IPS-18a (cell line): Measurements from ENCODE around the gene MEX3B.

ENCODE experiments used
- H3K27ac ChIP-seq: one replicate; pipeline ENCODE4 v1.5.1; 2013; ENCODE audit warnings: low read length
- H3K27me3 ChIP-seq: one replicate; pipeline ENCODE4 v1.6.1; 2013; ENCODE audit warnings: mild to moderate bottlenecking, low read length; ENCODE audit not compliant: control insufficient read depth, insufficient read depth
- H3K36me3 ChIP-seq: one replicate; pipeline ENCODE4 v1.6.1; 2013; ENCODE audit warnings: low read depth, low read length; ENCODE audit not compliant: control insufficient read depth
- H3K4me1 ChIP-seq: one replicate; pipeline ENCODE4 v1.6.1; 2013; ENCODE audit warnings: low read depth, low read length; ENCODE audit not compliant: control insufficient read depth
- H3K4me3 ChIP-seq: one replicate; pipeline ENCODE4 v1.5.1; 2013; ENCODE audit warnings: low read length
- H3K9ac ChIP-seq: one replicate; pipeline ENCODE4 v1.6.1; 2013; ENCODE audit warnings: mild to moderate bottlenecking, low read length, moderate library complexity
- H3K9me3 ChIP-seq: one replicate; pipeline ENCODE4 v1.6.1; 2013; ENCODE audit warnings: low read depth, low read length; ENCODE audit not compliant: control insufficient read depth

The MEX3B gene

DNA sequence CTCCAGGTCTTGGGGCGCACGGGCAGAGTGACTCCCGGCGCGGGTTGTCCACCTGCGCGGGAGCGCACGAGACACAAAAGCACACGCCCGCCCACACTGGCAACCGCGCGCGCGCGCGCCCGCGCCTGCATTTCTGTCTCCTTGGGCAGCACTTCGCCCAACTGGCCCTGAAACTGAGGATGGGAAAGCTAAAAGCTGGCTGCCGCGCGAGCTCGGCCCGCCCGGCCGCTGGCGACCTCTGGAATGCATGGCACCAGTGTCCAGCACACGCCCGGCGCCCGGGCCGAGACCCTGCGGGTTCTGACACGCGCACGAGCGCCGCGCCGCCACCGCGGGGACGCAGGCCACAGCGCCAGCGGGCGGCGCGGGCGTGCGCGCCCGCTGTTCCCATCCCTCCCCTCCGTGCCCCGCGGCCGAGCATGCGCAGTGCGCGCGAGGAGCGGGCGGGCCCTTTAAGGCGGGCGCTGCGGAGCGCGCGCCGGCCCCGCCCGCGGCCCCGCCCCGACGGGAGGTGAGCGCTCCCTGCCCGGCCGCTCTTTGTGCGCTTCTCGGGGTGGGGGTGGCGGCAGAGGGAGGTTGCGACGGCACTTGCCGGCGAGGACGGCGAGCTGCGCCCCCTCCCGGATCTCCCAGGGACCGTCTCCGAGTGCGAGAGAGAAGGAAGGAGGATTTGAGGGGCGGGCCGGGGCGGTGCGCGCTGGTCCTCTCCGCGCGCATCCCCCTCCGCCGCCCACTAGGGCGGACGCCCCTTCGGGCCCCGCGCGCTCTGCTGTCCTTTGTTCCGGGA lies 1.0 kb upstream of the MEX3B start:
- Histone ChIP-seq H3K4me3 (peak overlapping the region; percentile 74), H3K9ac (peak overlapping the region; percentile 89), H3K36me3 (peaks cover 6% of the 10 kb centered on the region), H3K27me3 (peaks cover 34% of the 10 kb centered on the region), H3K27ac (peak overlapping the region; percentile 76), H3K4me1 (peaks cover 10% of the 10 kb centered on the region), H3K9me3 (no peaks in the 10 kb centered on the region)

DNA sequence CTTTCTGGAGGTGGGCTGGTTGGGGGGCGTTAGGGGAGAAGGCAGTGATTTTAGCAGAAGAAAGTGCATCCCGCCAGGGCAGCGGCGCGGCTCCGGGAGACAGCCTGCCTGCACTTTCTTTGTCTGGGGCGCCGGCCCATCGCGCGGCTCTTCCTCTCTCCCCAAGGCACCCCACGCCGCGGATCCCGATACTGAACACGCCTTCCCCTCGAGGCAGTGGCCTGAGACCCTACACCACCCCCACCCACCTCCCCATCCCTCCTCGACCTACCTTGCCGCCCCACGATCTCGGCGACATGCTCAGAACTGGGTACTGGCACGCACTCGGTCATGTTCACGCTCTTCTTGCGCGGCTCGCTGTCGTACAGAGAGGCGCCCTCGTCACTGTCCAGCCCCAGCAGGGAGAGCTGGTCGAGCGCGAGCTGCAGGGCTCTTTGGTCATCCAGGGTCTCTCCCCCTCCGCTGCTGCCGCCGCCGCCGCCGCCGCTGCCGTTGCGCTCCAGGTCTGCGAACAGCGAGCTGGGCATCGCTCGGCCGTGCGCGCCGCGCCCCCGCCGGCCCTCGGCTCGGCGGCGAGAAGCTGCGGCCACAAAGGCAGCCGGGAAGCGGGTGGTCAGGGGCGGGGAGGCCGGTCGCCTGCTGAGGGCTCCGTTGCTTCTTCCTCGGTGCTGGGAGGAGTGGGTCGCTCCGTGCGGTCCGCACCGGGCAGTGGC lies 483 bp downstream of the MEX3B start:
- H3K4me1 ChIP-seq, result peaks cover 17% of the 10 kb centered on the region
- H3K9ac ChIP-seq, result peak overlapping the region; percentile 76
- H3K27me3 ChIP-seq, result peaks cover 34% of the 10 kb centered on the region
- no peak overlapping the region for H3K27ac ChIP-seq
- H3K9me3 ChIP-seq, result no peaks in the 10 kb centered on the region
- H3K4me3 ChIP-seq, result peak overlapping the region; percentile 94
- peaks cover 6% of the 10 kb centered on the region for H3K36me3 ChIP-seq

GRCh38 chr15:82044373-82045178 lies 1.2 kb downstream of the MEX3B start:
- no peaks in the 10 kb centered on the region for H3K9me3 ChIP-seq
- H3K4me3 ChIP-seq, result peak overlapping the region; percentile 94
- peaks cover 17% of the 10 kb centered on the region for H3K4me1 ChIP-seq
- H3K27me3 ChIP-seq, result peaks cover 34% of the 10 kb centered on the region
- H3K36me3 ChIP-seq, result peaks cover 6% of the 10 kb centered on the region
- H3K27ac ChIP-seq, result no peak overlapping the region
- H3K9ac ChIP-seq, result peak overlapping the region; percentile 76

DNA sequence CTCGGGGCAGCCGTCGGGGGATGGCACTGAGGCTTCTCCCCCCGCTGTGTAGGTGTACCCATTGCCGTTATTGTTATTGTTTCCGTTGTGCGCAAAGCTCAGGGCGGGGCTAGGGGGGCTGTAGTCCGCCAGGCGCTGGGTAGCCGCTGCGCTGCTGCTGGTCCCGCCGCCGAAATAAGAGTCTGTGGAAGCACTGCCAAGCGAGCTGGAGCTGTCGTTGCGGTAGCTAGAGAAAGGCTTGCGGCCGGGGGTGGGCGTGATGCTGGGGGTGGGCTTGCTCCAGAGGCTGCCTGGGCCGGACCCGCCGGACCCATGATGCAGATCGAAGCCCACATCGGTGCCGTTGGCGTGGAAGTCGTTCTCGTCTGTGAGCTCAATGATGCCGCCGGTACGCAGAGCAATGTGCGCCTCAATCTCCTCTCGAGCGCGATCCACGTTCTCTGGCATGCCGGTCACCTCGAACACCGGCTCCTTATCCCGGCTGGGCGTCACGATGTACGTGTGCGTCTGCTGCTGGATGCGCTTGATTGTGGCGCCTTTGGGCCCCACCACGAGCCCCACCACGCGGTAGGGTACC lies 1.9 kb downstream of the MEX3B start:
- H3K9ac ChIP-seq, result peak overlapping the region; percentile 76
- H3K27ac ChIP-seq, result no peak overlapping the region
- H3K4me3 ChIP-seq, result peak overlapping the region; percentile 94
- peaks cover 29% of the 10 kb centered on the region for H3K27me3 ChIP-seq
- H3K9me3 ChIP-seq, result no peaks in the 10 kb centered on the region
- peaks cover 17% of the 10 kb centered on the region for H3K4me1 ChIP-seq
- H3K36me3 ChIP-seq, result peaks cover 6% of the 10 kb centered on the region

- Histone ChIP-seq H3K9me3 (no peaks in the 10 kb centered on the region), H3K27me3 (peaks cover 22% of the 10 kb centered on the region), H3K27ac (no peak overlapping the region), H3K36me3 (peaks cover 6% of the 10 kb centered on the region), H3K4me3 (peak overlapping the region; percentile 94), H3K9ac (no peak overlapping the region), H3K4me1 (peaks cover 13% of the 10 kb centered on the region)
These were observed 2.6 kb downstream of the MEX3B start for GRCh38 chr15:82043130-82043673.

DNA sequence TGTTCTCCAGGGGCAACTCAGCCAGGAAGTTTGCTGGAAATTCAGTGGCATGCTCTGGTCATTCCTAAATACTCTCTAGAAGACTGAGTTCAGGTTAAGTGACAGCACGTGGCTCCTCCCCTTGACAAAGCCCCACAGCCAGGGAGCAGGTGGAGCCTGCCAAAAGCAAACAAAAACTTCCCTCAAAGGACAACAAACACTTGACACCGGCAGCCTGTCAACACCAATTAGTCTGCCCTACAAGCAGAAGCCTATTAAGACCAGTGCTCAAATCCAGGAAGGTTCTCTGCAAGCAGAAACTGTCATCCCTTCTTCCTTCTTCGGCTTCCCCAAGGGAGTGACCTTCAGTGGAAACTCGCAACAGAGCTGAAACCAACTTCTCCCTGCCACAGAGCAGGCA lies 5.0 kb downstream of the MEX3B start:
- Histone ChIP-seq H3K9ac (no peak overlapping the region), H3K36me3 (peaks cover 6% of the 10 kb centered on the region)

DNA sequence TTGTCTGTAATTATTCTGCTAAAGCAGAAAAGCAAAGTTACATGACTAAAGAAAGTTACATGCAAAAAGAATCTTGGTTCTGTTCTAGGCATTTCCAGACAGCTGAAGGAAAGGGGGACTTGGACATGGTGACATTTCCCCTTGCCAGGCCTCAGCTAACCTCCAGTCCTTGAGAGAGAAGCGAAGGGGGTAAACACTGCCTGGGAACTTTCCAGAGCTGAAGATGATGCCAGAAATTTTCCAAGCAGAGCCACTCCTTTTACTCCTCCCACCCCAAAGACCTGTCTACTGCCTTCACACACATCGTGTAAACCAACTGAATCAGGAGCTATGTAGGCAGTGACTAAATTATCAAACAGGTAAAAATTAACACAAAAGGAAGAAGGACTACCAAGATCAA lies 5.4 kb downstream of the MEX3B start:
- Histone ChIP-seq H3K27me3 (peaks cover 18% of the 10 kb centered on the region), H3K4me3 (no peak overlapping the region), H3K4me1 (peaks cover 6% of the 10 kb centered on the region), H3K27ac (no peak overlapping the region), H3K9ac (no peak overlapping the region), H3K36me3 (peaks cover 6% of the 10 kb centered on the region), H3K9me3 (no peaks in the 10 kb centered on the region)

More for the DNA sequence above, 5.0 kb downstream of the MEX3B start:
- Histone ChIP-seq H3K9me3 (no peaks in the 10 kb centered on the region), H3K4me3 (no peak overlapping the region), H3K27ac (no peak overlapping the region), H3K27me3 (peaks cover 18% of the 10 kb centered on the region), H3K4me1 (peaks cover 6% of the 10 kb centered on the region)

DNA sequence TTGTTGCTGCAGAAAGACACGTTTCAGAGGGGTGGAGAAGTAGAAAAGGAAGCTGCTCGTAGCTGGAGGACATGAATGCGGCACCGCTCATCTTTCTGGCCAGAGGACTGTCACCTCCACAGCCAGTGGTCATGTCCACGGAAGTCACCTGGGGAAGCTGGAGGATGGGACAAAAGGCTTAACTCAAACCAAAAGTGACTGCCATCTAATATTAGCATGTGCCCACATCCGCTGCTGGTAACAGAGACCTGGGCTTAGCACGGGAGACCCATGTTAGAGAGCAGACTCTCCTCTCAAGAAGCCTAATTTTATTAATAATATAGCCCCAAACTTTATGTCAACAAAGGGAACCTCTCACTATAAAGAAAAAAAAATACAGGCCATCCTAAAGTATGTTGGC lies 5.9 kb downstream of the MEX3B start:
- Histone ChIP-seq H3K36me3 (peaks cover 6% of the 10 kb centered on the region), H3K9ac (no peak overlapping the region), H3K4me1 (peaks cover 6% of the 10 kb centered on the region), H3K27me3 (peaks cover 18% of the 10 kb centered on the region), H3K4me3 (no peak overlapping the region), H3K9me3 (no peaks in the 10 kb centered on the region), H3K27ac (no peak overlapping the region)

GRCh38 chr15:82036461-82036860 lies 9.4 kb downstream of the MEX3B start:
- Histone ChIP-seq H3K4me3 (no peak overlapping the region), H3K9ac (no peak overlapping the region), H3K36me3 (no peaks in the 10 kb centered on the region), H3K9me3 (no peaks in the 10 kb centered on the region), H3K4me1 (peaks cover 6% of the 10 kb centered on the region), H3K27ac (no peak overlapping the region), H3K27me3 (no peaks in the 10 kb centered on the region)

DNA sequence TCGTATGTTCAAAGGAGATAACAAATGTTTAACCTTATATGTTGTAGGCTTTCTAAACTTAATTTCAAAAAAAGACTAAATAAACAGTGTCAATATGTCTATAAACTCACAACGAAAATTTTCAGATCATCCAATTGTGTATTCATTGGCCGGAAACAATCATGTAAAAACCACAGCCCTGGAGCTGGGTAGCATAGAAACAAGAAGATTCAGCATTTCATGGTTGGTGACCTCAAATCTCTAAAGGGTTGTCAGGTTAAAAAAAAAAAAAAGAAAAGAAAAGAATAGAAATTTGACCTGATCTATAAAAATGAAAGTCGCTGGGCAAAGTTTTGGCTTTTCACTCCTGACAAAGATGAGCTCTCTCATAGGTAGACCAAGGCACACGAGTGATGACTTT lies 13.9 kb downstream of the MEX3B start:
- Histone ChIP-seq H3K9ac (no peak overlapping the region), H3K27me3 (no peaks in the 10 kb centered on the region), H3K9me3 (no peaks in the 10 kb centered on the region), H3K4me1 (no peaks in the 10 kb centered on the region), H3K36me3 (no peaks in the 10 kb centered on the region), H3K4me3 (no peak overlapping the region), H3K27ac (no peak overlapping the region)

DNA sequence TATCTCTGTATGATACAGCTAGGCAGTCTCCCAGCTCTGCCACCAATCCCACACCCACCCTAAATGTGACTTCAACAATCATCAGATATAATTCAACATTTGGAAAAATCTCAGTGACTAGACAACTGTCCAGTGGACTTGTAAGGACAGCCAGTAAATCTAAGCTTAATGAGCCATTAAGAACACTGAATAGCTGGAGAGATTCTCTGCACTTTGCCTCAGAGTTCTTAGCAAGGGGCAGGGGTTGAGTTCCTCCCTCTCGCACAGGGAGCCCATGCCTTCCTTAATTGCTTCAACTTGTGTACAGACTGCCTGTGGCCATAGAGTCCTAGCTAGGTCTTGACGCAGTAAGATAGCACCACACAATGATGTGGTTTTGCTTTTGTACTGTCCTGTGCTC lies 15.6 kb downstream of the MEX3B start:
- no peaks in the 10 kb centered on the region for H3K4me1 ChIP-seq
- H3K27ac ChIP-seq, result no peak overlapping the region
- H3K9me3 ChIP-seq, result no peaks in the 10 kb centered on the region
- H3K27me3 ChIP-seq, result no peaks in the 10 kb centered on the region
- H3K36me3 ChIP-seq, result no peaks in the 10 kb centered on the region
- no peak overlapping the region for H3K4me3 ChIP-seq
- no peak overlapping the region for H3K9ac ChIP-seq
